Urothelium cell line (cell line): Measurements from ENCODE around the gene ST6GALNAC4.

ENCODE experiments used
- DNase-seq: peaks from one replicate; pipeline ENCODE4 v3.0.0; 2011; ENCODE audit warnings: low spot score, mixed read lengths
- FAIRE-seq: peaks from 2 replicates; lab custom pipeline; 2011; peaks lifted over from hg19 to GRCh38; lab: Jason Lieb, UNC

ST6GALNAC4 gene, protein sequence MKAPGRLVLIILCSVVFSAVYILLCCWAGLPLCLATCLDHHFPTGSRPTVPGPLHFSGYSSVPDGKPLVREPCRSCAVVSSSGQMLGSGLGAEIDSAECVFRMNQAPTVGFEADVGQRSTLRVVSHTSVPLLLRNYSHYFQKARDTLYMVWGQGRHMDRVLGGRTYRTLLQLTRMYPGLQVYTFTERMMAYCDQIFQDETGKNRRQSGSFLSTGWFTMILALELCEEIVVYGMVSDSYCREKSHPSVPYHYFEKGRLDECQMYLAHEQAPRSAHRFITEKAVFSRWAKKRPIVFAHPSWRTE

DNA sequence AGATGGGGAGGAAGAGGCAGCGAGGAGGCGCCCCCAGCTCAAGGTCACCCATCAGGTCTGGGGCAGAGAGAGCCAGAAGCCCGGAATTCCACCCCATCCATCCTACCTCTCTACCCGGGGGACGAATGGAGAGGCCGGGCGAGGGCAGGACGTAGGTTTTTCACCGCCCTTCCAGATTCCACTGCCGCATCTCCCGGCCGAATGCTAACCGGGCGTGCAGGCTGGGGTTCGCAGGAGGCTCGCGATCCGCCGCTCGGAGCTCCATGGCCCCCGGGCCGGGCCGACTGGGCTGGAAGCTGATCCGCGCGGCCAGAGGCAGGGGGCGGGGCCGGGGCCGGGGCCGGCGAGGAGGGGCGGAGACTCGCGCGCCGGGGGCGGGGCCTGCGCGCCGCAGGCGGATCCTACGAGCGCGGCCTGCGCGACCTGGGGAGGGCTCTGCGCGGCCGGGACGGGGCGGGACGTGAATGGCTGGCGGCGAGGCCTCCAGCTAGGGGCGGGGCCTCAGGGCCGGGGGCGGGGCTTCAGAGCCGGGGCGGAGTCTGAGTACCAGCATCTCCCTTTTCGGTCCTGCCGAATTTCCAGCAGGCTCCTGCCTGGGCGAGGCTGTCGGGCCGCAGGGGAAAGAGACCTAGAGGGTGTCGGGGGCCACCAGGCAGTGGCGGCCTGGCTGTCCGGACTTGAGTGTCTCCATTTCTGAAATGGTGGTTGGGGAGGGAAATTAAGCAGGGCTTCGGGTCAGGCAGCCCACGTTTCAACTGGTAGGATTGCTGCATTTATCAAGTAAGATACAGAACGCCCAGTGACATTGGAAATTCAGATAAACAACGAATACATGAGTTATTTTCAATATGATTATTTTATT lies at the start of gene ST6GALNAC4:
Gene ST6GALNAC4 (minus strand): TSS at position 322 of the 862 bp plus-strand sequence. CDS start 622 bp downstream, outside the sequence.
- DNase-seq = peak; percentile 98
- FAIRE-seq = no peak

DNA sequence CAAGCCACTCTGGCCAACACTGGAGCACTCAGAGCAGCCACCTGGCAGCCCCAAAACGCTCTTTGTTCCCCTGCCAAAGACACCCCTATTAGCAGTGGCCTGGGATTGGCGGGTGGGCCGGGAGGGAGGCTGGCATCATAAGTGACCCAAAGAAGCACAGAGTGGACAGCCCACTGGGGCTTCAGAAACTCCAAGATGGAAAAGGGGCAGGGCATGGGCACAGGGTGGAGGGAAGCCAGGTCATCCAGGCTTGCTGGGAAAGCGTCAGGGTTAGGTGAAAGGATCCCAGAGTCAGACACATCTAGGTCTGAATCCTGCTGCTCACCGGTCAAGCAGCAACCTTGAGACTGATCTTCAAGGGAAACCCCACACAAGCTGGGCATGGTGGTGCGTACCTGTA lies 49.1 kb upstream of the ST6GALNAC4 start:
- FAIRE-seq = no peak

DNA sequence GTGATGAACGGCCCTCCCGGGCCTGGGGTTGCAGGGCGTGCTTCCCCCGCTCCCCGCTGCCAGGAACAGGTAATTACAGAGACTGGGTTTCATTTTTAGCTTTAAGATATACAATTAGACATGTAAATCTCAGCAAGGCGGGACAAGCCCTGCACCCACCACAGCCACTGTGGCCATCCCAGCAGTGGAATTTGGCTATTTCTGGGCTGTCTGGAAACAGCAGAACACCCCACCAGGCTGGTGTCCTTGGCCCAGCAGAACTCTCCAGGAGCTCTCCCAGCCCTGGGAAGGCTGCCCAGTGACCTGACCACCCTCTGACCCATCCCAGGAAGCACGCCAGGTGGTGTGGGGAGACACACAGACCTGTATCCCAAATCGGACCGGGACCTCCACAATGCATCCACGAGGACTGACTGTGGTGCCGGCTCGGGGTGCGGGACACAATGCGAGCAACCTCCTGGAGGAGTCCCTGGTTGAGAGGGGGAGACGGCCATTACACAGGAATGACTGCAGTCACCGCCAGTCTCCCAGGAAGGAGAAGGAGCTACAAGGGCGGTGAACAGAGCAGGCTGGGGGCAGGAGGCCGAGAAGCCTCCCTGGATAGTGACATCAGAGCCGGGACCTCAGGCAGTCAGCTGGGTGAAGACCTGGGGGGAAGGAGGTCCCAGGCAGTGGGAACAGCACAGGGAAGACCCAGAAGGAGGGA lies 46.7 kb upstream of the ST6GALNAC4 start:
- FAIRE-seq (no peak), DNase-seq (no peak)

More for the DNA sequence above, 49.1 kb upstream of the ST6GALNAC4 start:
- no peak for DNase-seq

- DNase-seq (no peak), FAIRE-seq (no peak)
Observed at GRCh38 chr9:127963041-127963358, 46.2 kb upstream of the ST6GALNAC4 start.

GRCh38 chr9:127962278-127962677 lies 45.4 kb upstream of the ST6GALNAC4 start:
- FAIRE-seq = no peak
- DNase-seq = no peak

DNA sequence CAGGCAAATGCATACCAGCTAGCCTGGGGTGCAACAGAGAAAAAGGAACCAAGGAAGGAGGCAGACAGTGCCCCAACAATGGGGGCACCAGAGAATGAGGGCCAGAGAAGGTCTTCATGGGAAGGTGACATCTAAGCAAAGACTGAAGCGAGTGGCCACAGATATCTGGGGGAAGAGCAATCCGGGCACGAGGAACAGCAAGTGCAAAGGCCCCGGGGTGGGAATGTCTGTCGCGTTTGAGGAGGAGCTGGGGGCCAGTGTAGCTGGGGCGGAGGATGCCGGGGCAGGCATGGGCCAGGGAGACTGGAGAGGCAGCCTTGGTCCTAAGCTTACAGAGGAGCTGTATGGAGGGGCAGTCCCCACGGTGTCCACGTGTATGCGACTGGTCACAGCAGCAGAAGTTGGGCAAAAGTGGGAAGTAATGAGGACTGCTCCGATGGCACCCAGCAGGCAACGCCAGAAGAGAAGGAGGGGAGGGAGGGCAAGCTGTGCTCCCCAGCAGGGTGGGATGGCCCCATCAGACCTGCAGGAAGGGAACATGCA lies 44.8 kb upstream of the ST6GALNAC4 start:
- DNase-seq = no peak
- FAIRE-seq = no peak

DNA sequence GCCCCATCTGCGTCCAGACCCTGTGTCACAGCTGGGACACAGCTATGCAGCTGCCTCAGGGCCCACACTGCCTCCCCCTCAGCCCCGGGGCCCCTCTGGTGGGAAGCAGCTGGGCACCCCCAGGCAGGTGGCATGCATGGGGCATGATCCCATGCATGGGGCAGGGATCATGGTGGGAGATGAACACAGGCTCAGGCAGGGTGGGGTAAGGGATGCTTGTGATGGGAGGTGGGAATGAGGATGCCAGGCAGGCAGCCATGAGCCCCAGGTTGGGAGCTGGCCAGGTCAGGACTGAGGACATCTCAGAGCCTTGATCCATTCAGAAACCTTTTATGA lies 44.3 kb upstream of the ST6GALNAC4 start:
- DNase-seq (no peak), FAIRE-seq (no peak)

DNA sequence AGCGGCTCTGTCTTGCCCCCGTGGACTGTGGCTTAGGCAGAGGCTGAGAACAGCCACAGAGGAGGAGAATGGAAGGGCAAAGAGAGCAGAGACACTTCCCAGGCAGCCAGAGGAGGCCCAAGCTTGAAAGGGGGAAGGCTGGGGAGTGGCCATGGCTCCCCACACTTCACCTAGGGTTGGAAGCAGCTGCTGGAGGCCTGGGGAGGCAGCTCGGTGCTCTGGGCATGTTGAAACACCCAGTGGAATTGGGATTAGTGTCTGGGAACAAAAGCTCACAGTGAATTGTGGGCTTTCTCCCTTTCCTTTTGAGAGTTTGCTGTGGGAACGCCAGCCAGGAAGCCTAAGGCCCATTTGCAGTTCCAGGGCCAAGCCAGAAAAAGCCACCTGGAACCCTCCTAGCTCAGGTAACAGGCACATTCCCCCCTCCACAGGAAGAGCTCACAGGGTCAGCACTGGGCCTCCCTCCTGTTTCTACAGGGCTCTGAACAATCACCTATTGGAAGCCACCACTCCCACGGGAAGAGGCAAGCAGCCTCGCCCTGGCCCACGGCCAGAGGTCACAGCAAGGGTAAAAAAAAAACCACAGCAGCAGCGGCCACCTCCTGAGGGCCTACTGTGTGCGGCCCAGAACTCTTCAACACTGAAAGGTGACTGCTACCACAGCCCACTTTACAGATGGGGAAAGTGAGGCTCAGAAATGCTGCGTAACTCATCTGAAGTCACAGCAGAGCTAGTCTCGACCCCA lies 43.7 kb upstream of the ST6GALNAC4 start:
- DNase-seq = no peak
- FAIRE-seq = no peak

- DNase-seq (no peak), FAIRE-seq (no peak)
Observed at GRCh38 chr9:127959841-127960409, 43.1 kb upstream of the ST6GALNAC4 start.

GRCh38 chr9:127959398-127959797 lies 42.6 kb upstream of the ST6GALNAC4 start:
- DNase-seq (no peak), FAIRE-seq (no peak)

GRCh38 chr9:127958728-127959127 lies 41.9 kb upstream of the ST6GALNAC4 start:
- FAIRE-seq (no peak), DNase-seq (no peak)

DNA sequence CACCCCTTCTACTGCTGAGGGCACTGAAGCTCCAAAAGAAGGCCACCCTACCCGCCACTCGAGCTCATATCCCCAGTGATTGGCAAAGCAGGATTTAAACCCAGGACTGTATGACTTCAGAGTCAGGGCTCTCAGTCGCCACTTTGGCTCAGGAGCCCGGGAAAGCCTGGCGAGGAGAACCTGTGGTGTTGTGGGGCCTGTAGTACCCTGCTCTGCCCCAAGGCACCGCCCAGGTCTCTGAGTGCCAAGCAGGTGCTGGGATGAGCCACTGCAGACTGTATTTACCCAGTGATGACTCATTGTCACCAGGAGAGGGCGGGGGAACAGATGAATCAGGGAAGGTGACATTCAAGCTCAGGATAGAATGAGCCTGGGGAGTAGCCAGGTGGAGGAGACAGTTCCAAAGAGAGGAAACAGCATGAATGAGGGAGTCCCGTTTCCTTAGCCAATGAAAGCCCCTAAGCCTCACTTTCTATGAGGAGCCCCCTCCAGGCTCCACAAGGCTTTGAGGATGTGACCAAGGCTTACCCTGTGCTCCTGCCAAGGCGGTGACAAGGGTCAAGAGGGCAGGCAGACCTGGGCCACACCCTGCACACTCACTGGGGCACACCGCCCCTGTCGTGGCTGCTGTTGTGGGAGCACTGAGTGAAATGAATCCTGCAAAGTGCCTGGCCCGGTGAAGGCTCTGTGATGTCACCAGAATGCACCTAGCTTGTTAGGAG lies 38.6 kb upstream of the ST6GALNAC4 start:
- DNase-seq (peak; percentile 95), FAIRE-seq (no peak)

DNA sequence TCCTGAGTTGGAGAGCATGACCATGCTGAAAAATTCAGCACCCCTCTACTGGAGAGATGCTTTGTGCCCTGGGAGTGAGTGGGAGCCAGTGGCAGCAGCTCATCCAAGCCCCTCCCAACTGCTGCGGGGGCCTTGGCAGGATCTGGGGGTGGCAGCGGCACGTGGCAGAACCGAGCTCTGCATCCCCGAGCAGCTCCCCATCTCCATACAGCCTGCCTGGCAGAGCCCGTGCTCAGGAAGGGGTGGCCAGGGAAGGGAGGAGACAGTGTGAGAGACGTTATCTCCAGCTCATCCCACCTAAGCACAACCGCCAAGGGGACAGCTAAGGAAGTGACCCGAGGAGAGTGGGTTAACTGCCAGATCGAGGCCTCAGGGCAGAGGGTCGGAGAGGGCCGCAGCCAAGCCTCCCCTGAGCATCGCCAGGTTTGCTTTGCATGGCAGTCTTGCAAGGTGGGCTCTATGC lies 38.0 kb upstream of the ST6GALNAC4 start:
- no peak for FAIRE-seq
- DNase-seq = no peak

DNA sequence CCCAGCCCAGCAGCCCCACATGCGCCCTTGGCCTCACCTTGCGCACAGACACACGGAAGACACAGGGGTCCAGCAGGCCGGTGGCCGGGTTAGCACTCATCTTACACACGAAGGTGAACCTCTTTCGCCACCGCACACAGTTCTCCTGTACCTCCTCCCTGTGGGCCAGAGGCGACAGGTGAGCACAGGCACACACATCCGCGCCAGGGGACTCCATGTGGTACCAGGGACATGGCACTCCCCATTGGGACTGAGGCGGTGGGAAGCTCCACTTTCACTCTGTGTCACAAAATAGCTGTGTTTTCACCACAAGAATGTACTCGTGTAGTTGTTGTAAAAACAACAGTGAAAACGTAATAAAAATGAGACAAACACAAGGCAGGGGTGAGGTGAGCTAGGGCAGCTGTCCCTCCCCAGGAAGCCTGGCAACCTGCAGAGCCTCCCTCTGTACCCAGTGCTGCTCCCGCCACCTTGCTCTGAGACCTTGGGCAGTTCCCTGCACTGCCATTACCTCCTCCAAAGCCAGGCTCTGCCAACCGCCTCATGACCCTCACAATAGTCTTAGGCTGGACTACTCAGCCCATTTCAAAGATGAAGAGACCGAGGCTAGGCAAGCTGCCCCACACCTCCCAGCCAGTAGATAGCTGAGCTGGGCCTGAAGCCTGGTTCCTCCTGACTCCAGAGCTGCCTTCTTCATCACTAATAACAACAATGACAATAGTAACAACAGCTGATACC lies 37.1 kb upstream of the ST6GALNAC4 start:
- no peak for DNase-seq
- FAIRE-seq = no peak

- DNase-seq (no peak), FAIRE-seq (no peak)
Observed at GRCh38 chr9:127953154-127953553, 36.3 kb upstream of the ST6GALNAC4 start.

GRCh38 chr9:127950513-127951289 lies 33.9 kb upstream of the ST6GALNAC4 start:
- DNase-seq (peak; percentile 47), FAIRE-seq (no peak)

DNA sequence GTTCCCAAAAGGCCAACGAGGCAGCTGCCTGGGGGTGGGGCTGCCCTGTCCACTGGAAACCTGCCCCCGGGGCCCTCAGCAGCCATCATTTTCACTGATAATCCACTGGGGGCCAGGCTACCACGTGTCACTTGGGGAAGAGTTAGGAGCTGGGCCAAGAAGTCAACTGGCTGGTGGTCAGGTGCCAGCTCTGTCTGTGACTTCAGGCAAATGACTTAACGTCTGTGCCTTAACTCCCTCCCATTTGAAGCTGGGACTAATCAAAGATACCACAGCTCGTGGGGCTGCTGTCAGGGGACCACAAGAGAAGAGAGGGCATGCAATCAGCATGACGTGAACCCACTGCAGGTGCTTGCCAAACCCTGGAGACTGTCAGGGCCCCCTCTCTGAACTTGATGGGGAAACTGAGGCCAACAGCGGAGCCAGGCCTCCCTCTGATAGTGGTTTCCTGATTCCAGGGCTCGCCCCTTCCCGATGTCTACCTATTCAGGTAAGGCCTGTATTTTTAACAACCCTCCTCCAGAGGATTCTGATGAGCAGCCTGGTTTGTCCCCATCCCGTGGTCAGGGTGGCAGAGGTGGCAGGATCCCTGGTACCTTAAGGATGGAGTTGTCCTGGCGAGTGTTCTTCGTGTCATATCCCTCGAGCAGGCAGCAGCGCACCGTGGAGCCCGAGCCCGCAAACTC lies 33.1 kb upstream of the ST6GALNAC4 start:
- DNase-seq (no peak), FAIRE-seq (no peak)
